IMR-90 (cell line): ENCODE measurements around the gene PFDN1. TPM values are rescaled to one million over a fixed set of nuclear protein-coding genes. Genes with fewer than 3 reads are reported as not detected.

Experiments used
- ATAC-seq: fragments of 200-7000 bp; cut with Tn5 transposase; 2 replicates; pipeline ENCODE4 v1.9.1; 2020; ENCODE audit warnings: low read depth, mild to moderate bottlenecking, moderate library complexity
- BruUV-seq: library from RNA; stranded (reverse); fragments of 400-500 nt; replicated peaks from 2 replicates; lab custom pipeline; 2021; lab: Mats Ljungman, UMichigan
- CTCF ChIA-PET: fragments of 300-600 bp; formaldehyde crosslinking; extraction: SDS; loops from one replicate; lab custom pipeline; 2021; ENCODE audit warnings: antibody characterized with exemption; lab: Yijun Ruan, JAX
- POLR2A ChIA-PET: fragments of 300-600 bp; sonication (Branson Sonifier 250); formaldehyde crosslinking; loops from one replicate; lab custom pipeline; 2022; ENCODE audit warnings: antibody characterized with exemption; ENCODE audit not compliant: unreplicated experiment; lab: Charles Lee
- DNase-seq: peaks from one replicate; pipeline ENCODE4 v3.0.0; 2013
- H2AFZ ChIP-seq: replicated peaks from 2 replicates; pipeline ENCODE3; 2013; ENCODE audit warnings: low read length, mild to moderate bottlenecking; ENCODE audit not compliant: poor library complexity
- H2AK5ac ChIP-seq: 2 replicates; pipeline ENCODE4 v1.6.1; 2013; ENCODE audit warnings: low read depth, low read length, inconsistent platforms
- H2AK9ac ChIP-seq: replicated peaks from 2 replicates; pipeline ENCODE3; 2013; ENCODE audit warnings: mild to moderate bottlenecking, low read depth, low read length, moderate library complexity; ENCODE audit not compliant: poor library complexity
- H2BK120ac ChIP-seq: 2 replicates; pipeline ENCODE4 v1.6.1; 2013; ENCODE audit warnings: low read depth, low read length, inconsistent platforms
- H2BK15ac ChIP-seq: 3 replicates; pipeline ENCODE4 v1.6.1; 2013; ENCODE audit warnings: low read depth, low read length, inconsistent platforms
- H2BK20ac ChIP-seq: 2 replicates; pipeline ENCODE4 v1.6.1; 2013; ENCODE audit warnings: low read depth, mild to moderate bottlenecking, inconsistent platforms, low read length, moderate library complexity
- H2BK5ac ChIP-seq: 2 replicates; pipeline ENCODE4 v1.6.1; 2013; ENCODE audit warnings: mild to moderate bottlenecking, low read depth, low read length, inconsistent platforms; ENCODE audit not compliant: poor library complexity, severe bottlenecking
- H3K14ac ChIP-seq: replicated peaks from 2 replicates; pipeline ENCODE4 v1.6.1; 2013; ENCODE audit warnings: low read depth, low read length, inconsistent platforms
- H3K18ac ChIP-seq: 2 replicates; pipeline ENCODE4 v1.6.1; 2013; ENCODE audit warnings: low read depth, low read length, control low read depth
- H3K23ac ChIP-seq: 2 replicates; pipeline ENCODE4 v1.6.1; 2013; ENCODE audit warnings: low read depth, low read length, inconsistent platforms
- H3K27ac ChIP-seq: 2 replicates; pipeline ENCODE4 v1.5.1; 2013; ENCODE audit warnings: mild to moderate bottlenecking, control low read depth, low read length; ENCODE audit not compliant: insufficient read depth
- H3K27me3 ChIP-seq: 2 replicates; pipeline ENCODE4 v1.6.1; 2013; ENCODE audit warnings: low read length; ENCODE audit not compliant: control insufficient read depth, insufficient read depth
- H3K36me3 ChIP-seq: 2 replicates; pipeline ENCODE4 v1.6.1; 2013; ENCODE audit warnings: low read length, mixed read lengths; ENCODE audit not compliant: control insufficient read depth, insufficient read depth
- H3K4ac ChIP-seq: 2 replicates; pipeline ENCODE4 v1.6.1; 2013; ENCODE audit warnings: low read depth, low read length, inconsistent platforms
- H3K4me1 ChIP-seq: 2 replicates; pipeline ENCODE4 v1.6.1; 2013; ENCODE audit warnings: low read length, mixed read lengths; ENCODE audit not compliant: control insufficient read depth, insufficient read depth
- H3K4me2 ChIP-seq: 2 replicates; pipeline ENCODE4 v1.6.1; 2013; ENCODE audit warnings: low read depth, mild to moderate bottlenecking, control low read depth, low read length, moderate library complexity
- H3K4me3 ChIP-seq: 2 replicates; pipeline ENCODE4 v1.5.1; 2013; ENCODE audit warnings: low read depth, mild to moderate bottlenecking, control low read depth, low read length, moderate library complexity; ENCODE audit not compliant: insufficient read depth
- H3K56ac ChIP-seq: 2 replicates; pipeline ENCODE4 v1.6.1; 2013; ENCODE audit warnings: low read length, inconsistent platforms; ENCODE audit not compliant: insufficient read depth; ENCODE audit errors: extremely low read depth
- H3K79me1 ChIP-seq, 2 experiments: 2 replicates each; pipeline ENCODE4 v1.6.1; 2013; ENCODE audit warnings: low read length in 2 of 2, inconsistent platforms in 1 of 2, low read depth in 1 of 2
- H3K9ac ChIP-seq: 2 replicates; pipeline ENCODE4 v1.6.1; 2013; ENCODE audit warnings: low read depth, low read length, control low read depth
- H3K9me1 ChIP-seq: 2 replicates; pipeline ENCODE4 v1.6.1; 2013; ENCODE audit warnings: low read length, inconsistent platforms; ENCODE audit not compliant: insufficient read depth
- H3K9me3 ChIP-seq: 2 replicates; pipeline ENCODE4 v1.6.1; 2013; ENCODE audit warnings: low read length; ENCODE audit not compliant: control insufficient read depth, insufficient read depth
- H4K20me1 ChIP-seq: 2 replicates; pipeline ENCODE4 v1.6.1; 2013; ENCODE audit warnings: low read length, inconsistent platforms; ENCODE audit not compliant: insufficient read depth
- H4K5ac ChIP-seq: 2 replicates; pipeline ENCODE4 v1.6.1; 2013; ENCODE audit warnings: mild to moderate bottlenecking, low read depth, low read length, control low read depth
- H4K8ac ChIP-seq, 2 experiments: 2 replicates each; pipeline ENCODE4 v1.6.1; 2013; ENCODE audit warnings: low read depth in 2 of 2, low read length in 2 of 2, control low read depth in 1 of 2, inconsistent platforms in 1 of 2
- H4K91ac ChIP-seq: 2 replicates; pipeline ENCODE4 v1.6.1; 2013; ENCODE audit warnings: low read depth, low read length, inconsistent platforms; ENCODE audit not compliant: insufficient read depth
- BHLHE40 ChIP-seq: fragments of 150-350 bp; IDR thresholded peaks from 2 replicates; pipeline ENCODE4 v1.6.1; 2016; ENCODE audit warnings: mild to moderate bottlenecking, low read depth, low read length
- CEBPB ChIP-seq: IDR thresholded peaks from 2 replicates; pipeline ENCODE4 v1.6.1; 2012; ENCODE audit warnings: low read depth, low read length, improper control_type of control experiment
- CHD1 ChIP-seq: IDR thresholded peaks from 2 replicates; pipeline ENCODE4 v1.6.1; 2012; ENCODE audit warnings: low read depth, low read length, improper control_type of control experiment
- FOS ChIP-seq: fragments of 150-350 bp; IDR thresholded peaks from 2 replicates; pipeline ENCODE4 v1.6.1; 2016; ENCODE audit warnings: low read depth, low read length
- MAFK ChIP-seq: IDR thresholded peaks from 2 replicates; pipeline ENCODE4 v1.6.1; 2012; ENCODE audit warnings: low read depth, low read length, improper control_type of control experiment
- MAZ ChIP-seq: IDR thresholded peaks from 2 replicates; pipeline ENCODE4 v1.6.1; 2012; ENCODE audit warnings: low read depth, mild to moderate bottlenecking, low read length, improper control_type of control experiment, moderate library complexity, borderline replicate concordance
- MXI1 ChIP-seq: IDR thresholded peaks from 2 replicates; pipeline ENCODE4 v1.6.1; 2012; ENCODE audit warnings: low read depth, mild to moderate bottlenecking, low read length, moderate library complexity, borderline replicate concordance
- NFE2L2 ChIP-seq: fragments of 150-350 bp; IDR thresholded peaks from 2 replicates; pipeline ENCODE4 v1.6.1; 2016; ENCODE audit warnings: low read depth, mild to moderate bottlenecking, low read length
- POLR2A ChIP-seq: IDR thresholded peaks from 2 replicates; pipeline ENCODE4 v1.6.1; 2012; ENCODE audit warnings: mild to moderate bottlenecking, low read depth, low read length
- RAD21 ChIP-seq: IDR thresholded peaks from 2 replicates; pipeline ENCODE4 v1.6.1; 2012; ENCODE audit warnings: low read length, improper control_type of control experiment
- RCOR1 ChIP-seq: IDR thresholded peaks from 2 replicates; pipeline ENCODE4 v1.6.1; 2012; ENCODE audit warnings: mild to moderate bottlenecking, low read length, improper control_type of control experiment; ENCODE audit not compliant: insufficient replicate concordance
- RFX5 ChIP-seq: IDR thresholded peaks from 2 replicates; pipeline ENCODE4 v1.8.0; 2012; ENCODE audit warnings: low read depth, mild to moderate bottlenecking, low read length, moderate library complexity
- SMC3 ChIP-seq: fragments of 150-350 bp; IDR thresholded peaks from 2 replicates; pipeline ENCODE4 v1.6.1; 2016; ENCODE audit warnings: low read depth, mild to moderate bottlenecking, antibody characterized with exemption, low read length, moderate library complexity
- WGBS, 2 experiments: methylation state at CpG; one replicate each; pipeline versions ENCODE4 v1.1.5 to v1.1.7; 2013; ENCODE audit warnings: missing lambda C conversion rate in 2 of 2; ENCODE audit not compliant: insufficient read length in 1 of 2; ENCODE audit errors: extremely low coverage in 2 of 2; 5-methylcytosine and 5-hydroxymethylcytosine counted together
- dilution Hi-C: fragments of 300-500 bp; cut with HindIII; formaldehyde crosslinking; loops from one replicate; pipeline ENCODE4 v1.14.3; 2018; ENCODE audit warnings: low sequenced_read_pairs; ENCODE audit not compliant: unreplicated experiment
- in situ Hi-C: fragments of 300-500 bp; cut with MboI; formaldehyde crosslinking; loops from 3 replicates; pipeline ENCODE4 v1.14.3; 2019; ENCODE audit warnings: low sequenced_read_pairs, inconsistent platforms, mixed read lengths
- intact Hi-C: fragments of 100-400 bp; cut with micrococcal nuclease; formaldehyde crosslinking; loops from 2 replicates; pipeline ENCODE4 v1.10.0; 2022
- polyA plus RNA-seq, 3 experiments: library from polyadenylated mRNA; depleted of rRNA; stranded (reverse); fragments of >200 nt; gene quantifications; 2 replicates each; pipeline ENCODE4 v1.2.3, GENCODE V29; 2012; ENCODE audit warnings: low replicate concordance in 1 of 3
- total RNA-seq: library from RNA; depleted of rRNA; stranded (reverse); fragments of >200 nt; gene quantifications from 2 replicates; pipeline ENCODE4 v1.2.3, GENCODE V29; 2012
- TF ChIP-seq, protein P1 (sequence below): conservative IDR thresholded peaks from 2 replicates; pipeline ENCODE4 v1.5.1; 2012; ENCODE audit warnings: mild to moderate bottlenecking, low read depth, low read length, improper control_type of control experiment
- TF ChIP-seq, protein P2 (sequence below): fragments of 150-350 bp; IDR thresholded peaks from 2 replicates; pipeline ENCODE4 v1.6.1; 2016; ENCODE audit warnings: low read depth, mild to moderate bottlenecking, low read length, moderate library complexity, borderline replicate concordance
- TF ChIP-seq, protein P3 (sequence below): fragments of 150-350 bp; IDR thresholded peaks from 2 replicates; pipeline ENCODE4 v1.6.1; 2017; ENCODE audit warnings: mild to moderate bottlenecking, antibody characterized with exemption, low read length, low read depth

Gene PFDN1
- total and polyA plus RNA-seq, 2 of the 4 experiments (the other 2 are of a cell fraction), result 98.8 to 134 TPM

DNA sequence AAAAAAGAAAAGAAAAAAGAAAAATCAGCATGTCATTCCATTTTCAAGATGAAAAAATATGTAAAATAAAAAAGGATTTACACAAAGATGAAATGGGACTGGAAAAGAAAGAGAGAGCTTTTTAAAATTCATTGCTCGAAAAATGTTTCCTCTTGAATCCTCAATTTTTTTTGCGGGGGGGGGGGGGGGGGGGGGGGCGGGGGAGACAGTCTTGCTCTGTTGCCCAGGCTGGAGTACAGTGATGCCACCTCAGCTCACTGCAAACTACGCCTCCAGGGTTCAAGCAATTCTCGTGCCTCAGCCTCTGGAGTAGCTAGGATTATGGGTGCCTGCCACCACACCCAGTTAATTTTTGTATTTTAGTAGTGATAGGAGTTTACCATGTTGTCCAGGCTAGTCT is 16.5 kb downstream of the PFDN1 start:
- in situ Hi-C loops (no loop called here), dilution Hi-C loops (no loop called here), intact Hi-C loops (loop anchor here (2.0 kb wide), 1 partner anchor 26 kb away; no protein-coding TSS in a partner anchor)
- Histone ChIP-seq H2AK9ac (no peak overlapping the region), H4K91ac (no peak overlapping the region), H3K4ac (no peak overlapping the region), H3K36me3 (no peaks in the 10 kb centered on the region), H3K9ac (no peak overlapping the region), H3K23ac (no peak overlapping the region), H3K56ac (no peak overlapping the region), H3K9me1 (no peaks in the 10 kb centered on the region; the same call in 1 of the 2 replicates), H2BK5ac (no peak overlapping the region), H2BK20ac (no peak overlapping the region), H4K20me1 (peaks cover 17% of the 10 kb centered on the region; the same call in 1 of the 2 replicates), H3K14ac (no peak overlapping the region), H2BK120ac (no peak overlapping the region), H3K4me2 (no peak overlapping the region), H2AFZ (no peak overlapping the region), H2BK15ac (no peak overlapping the region), H3K79me1 (peaks cover 35 to 66% of the 10 kb centered on the region in 2 experiments), H3K4me3 (no peak overlapping the region), H3K18ac (no peak overlapping the region), H3K27me3 (no peaks in the 10 kb centered on the region), H3K4me1 (peaks cover 2% of the 10 kb centered on the region), H2AK5ac (no peak overlapping the region), H3K9me3 (no peaks in the 10 kb centered on the region), H4K8ac (no peak overlapping the region), H3K27ac (no peak overlapping the region), H4K5ac (no peak overlapping the region)
- CTCF ChIA-PET, result interaction anchor here (0.7 kb wide), 1 partner anchor 9 kb away, joined by 3 read pairs; no protein-coding TSS in a partner anchor
- no CpG with 5 or more reads among the region's 5 CpGs for WGBS, 2 experiments
- no TSS peak for BruUV-seq
- TF ChIP-seq BHLHE40, result no peak
- no peak for TF ChIP-seq POLR2A
- TF ChIP-seq CHD1, result no peak
- no peak for TF ChIP-seq MAZ
- no peak for TF ChIP-seq NFE2L2
- TF ChIP-seq RFX5, result no peak
- TF ChIP-seq RCOR1, result no peak
- TF ChIP-seq CEBPB, result no peak
- TF ChIP-seq MXI1, result no peak
- TF ChIP-seq SMC3, result no peak
- TF ChIP-seq MAFK, result no peak
- TF ChIP-seq, protein P1, sequence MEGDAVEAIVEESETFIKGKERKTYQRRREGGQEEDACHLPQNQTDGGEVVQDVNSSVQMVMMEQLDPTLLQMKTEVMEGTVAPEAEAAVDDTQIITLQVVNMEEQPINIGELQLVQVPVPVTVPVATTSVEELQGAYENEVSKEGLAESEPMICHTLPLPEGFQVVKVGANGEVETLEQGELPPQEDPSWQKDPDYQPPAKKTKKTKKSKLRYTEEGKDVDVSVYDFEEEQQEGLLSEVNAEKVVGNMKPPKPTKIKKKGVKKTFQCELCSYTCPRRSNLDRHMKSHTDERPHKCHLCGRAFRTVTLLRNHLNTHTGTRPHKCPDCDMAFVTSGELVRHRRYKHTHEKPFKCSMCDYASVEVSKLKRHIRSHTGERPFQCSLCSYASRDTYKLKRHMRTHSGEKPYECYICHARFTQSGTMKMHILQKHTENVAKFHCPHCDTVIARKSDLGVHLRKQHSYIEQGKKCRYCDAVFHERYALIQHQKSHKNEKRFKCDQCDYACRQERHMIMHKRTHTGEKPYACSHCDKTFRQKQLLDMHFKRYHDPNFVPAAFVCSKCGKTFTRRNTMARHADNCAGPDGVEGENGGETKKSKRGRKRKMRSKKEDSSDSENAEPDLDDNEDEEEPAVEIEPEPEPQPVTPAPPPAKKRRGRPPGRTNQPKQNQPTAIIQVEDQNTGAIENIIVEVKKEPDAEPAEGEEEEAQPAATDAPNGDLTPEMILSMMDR, result no peak
- TF ChIP-seq, protein P2, sequence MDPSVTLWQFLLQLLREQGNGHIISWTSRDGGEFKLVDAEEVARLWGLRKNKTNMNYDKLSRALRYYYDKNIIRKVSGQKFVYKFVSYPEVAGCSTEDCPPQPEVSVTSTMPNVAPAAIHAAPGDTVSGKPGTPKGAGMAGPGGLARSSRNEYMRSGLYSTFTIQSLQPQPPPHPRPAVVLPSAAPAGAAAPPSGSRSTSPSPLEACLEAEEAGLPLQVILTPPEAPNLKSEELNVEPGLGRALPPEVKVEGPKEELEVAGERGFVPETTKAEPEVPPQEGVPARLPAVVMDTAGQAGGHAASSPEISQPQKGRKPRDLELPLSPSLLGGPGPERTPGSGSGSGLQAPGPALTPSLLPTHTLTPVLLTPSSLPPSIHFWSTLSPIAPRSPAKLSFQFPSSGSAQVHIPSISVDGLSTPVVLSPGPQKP, result no peak
- TF ChIP-seq RAD21, result no peak
- TF ChIP-seq, protein P3, sequence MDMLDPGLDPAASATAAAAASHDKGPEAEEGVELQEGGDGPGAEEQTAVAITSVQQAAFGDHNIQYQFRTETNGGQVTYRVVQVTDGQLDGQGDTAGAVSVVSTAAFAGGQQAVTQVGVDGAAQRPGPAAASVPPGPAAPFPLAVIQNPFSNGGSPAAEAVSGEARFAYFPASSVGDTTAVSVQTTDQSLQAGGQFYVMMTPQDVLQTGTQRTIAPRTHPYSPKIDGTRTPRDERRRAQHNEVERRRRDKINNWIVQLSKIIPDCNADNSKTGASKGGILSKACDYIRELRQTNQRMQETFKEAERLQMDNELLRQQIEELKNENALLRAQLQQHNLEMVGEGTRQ, result no peak
- no peak for TF ChIP-seq FOS
- DNase-seq, result no peak
- ATAC-seq, result no peak
- POLR2A ChIA-PET, result no interaction called here
